ENCODE data around the gene CCDC186.

Gene CCDC186

GRCh38 chr10:114172216-114172615 is 1.8 kb downstream of the CCDC186 start:
- no peak for TF ChIP-seq CTCF (IDR thresholded peaks at IDR 0.05; ENCODE audit: control extremely low read depth, extremely low read depth, low read depth, missing control alignments)
- ChIA-PET CTCF (interaction anchor here (1.1 kb wide), 1 partner anchor 12 kb away, joined by 3 read pairs; no protein-coding TSS in a partner anchor), POLR2A (no interaction called here)
- DNase-seq (ENCODE audit: extremely low spot score), result no peak

GRCh38 chr10:114168450-114169009 is 5.5 kb downstream of the CCDC186 start:
- DNase-seq (ENCODE audit: extremely low spot score), result no peak
- CTCF ChIA-PET, result interaction anchor here (1.1 to 2.4 kb wide), 2 partner anchors 10 to 12 kb away, joined by 3 to 6 read pairs; no protein-coding TSS in a partner anchor
- POLR2A ChIA-PET, result no interaction called here
- TF ChIP-seq CTCF (IDR thresholded peaks at IDR 0.05; ENCODE audit: control extremely low read depth, extremely low read depth, low read depth, missing control alignments), result no peak

- no peak for DNase-seq (ENCODE audit: extremely low spot score)
- POLR2A ChIA-PET, result no interaction called here
- TF ChIP-seq CTCF (IDR thresholded peaks at IDR 0.05; ENCODE audit: control extremely low read depth, extremely low read depth, low read depth, missing control alignments), result no peak
- CTCF ChIA-PET, result no interaction called here
Measured at GRCh38 chr10:114167985-114168384, 6.0 kb downstream of the CCDC186 start.

- CTCF ChIA-PET, result no interaction called here
- no peak for DNase-seq (ENCODE audit: extremely low spot score)
- POLR2A ChIA-PET, result no interaction called here
- no peak for TF ChIP-seq CTCF (IDR thresholded peaks at IDR 0.05; ENCODE audit: control extremely low read depth, extremely low read depth, low read depth, missing control alignments)
Measured at GRCh38 chr10:114166494-114166893, 7.5 kb downstream of the CCDC186 start.

GRCh38 chr10:114166043-114166442 is 8.0 kb downstream of the CCDC186 start:
- ChIA-PET POLR2A (interaction anchor here (0.7 kb wide), 1 partner anchor 373 kb away, joined by 3 read pairs; no protein-coding TSS in a partner anchor), CTCF (no interaction called here)
- TF ChIP-seq CTCF (IDR thresholded peaks at IDR 0.05; ENCODE audit: control extremely low read depth, extremely low read depth, low read depth, missing control alignments), result no peak
- DNase-seq (ENCODE audit: extremely low spot score), result no peak

GRCh38 chr10:114163062-114163461 is 10.9 kb downstream of the CCDC186 start:
- ChIA-PET CTCF (interaction anchor here (0.9 to 1.2 kb wide), 2 partner anchors 16 to 21 kb away, joined by 3 to 4 read pairs; no protein-coding TSS in a partner anchor), POLR2A (no interaction called here)
- no peak for DNase-seq (ENCODE audit: extremely low spot score)
- TF ChIP-seq CTCF (IDR thresholded peaks at IDR 0.05; ENCODE audit: control extremely low read depth, extremely low read depth, low read depth, missing control alignments), result no peak
